GM23338 (cell line): ENCODE results near the gene ST3GAL2. TPM values are rescaled to one million over a fixed set of nuclear protein-coding genes. Genes with fewer than 3 reads are reported as not detected.

Source experiments
- ATAC-seq: fragments of 200-7000 bp; cut with Tn5 transposase; 3 replicates; pipeline ENCODE4 v1.9.1; 2020
- DNase-seq: peaks from one replicate; pipeline ENCODE4 v3.0.0-alpha.2; 2015; ENCODE audit warnings: low spot score
- H2AFZ ChIP-seq: fragments of 200-600 bp; sonication (generic); 2 replicates; pipeline ENCODE4 v1.8.0; 2016; ENCODE audit warnings: antibody characterized with exemption, mild to moderate bottlenecking, moderate library complexity
- H3F3A ChIP-seq: fragments of 200-600 bp; sonication (generic); replicated peaks from 2 replicates; pipeline ENCODE4 v1.8.0; 2017; ENCODE audit warnings: antibody characterized with exemption, mixed run types, low read depth
- H3K27ac ChIP-seq: fragments of 200-600 bp; sonication (generic); 2 replicates; pipeline ENCODE4 v1.6.1; 2016; ENCODE audit warnings: low read depth
- H3K27me3 ChIP-seq: fragments of 200-600 bp; sonication (generic); 2 replicates; pipeline ENCODE4 v1.8.0; 2016; ENCODE audit warnings: mild to moderate bottlenecking, mixed run types, moderate library complexity; ENCODE audit not compliant: insufficient read depth
- H3K36me3 ChIP-seq: fragments of 200-600 bp; sonication (generic); 2 replicates; pipeline ENCODE4 v1.8.0; 2016; ENCODE audit warnings: mild to moderate bottlenecking; ENCODE audit not compliant: insufficient read depth
- H3K4me1 ChIP-seq: fragments of 200-600 bp; sonication (generic); 2 replicates; pipeline ENCODE4 v1.8.0; 2016; ENCODE audit warnings: mild to moderate bottlenecking, moderate library complexity; ENCODE audit not compliant: insufficient read depth
- H3K4me2 ChIP-seq: fragments of 200-600 bp; sonication (generic); 2 replicates; pipeline ENCODE4 v1.7.1; 2017; ENCODE audit warnings: mixed run types
- H3K4me3 ChIP-seq: fragments of 200-600 bp; sonication (generic); 2 replicates; pipeline ENCODE4 v1.6.1; 2016; ENCODE audit warnings: mixed run types
- H3K79me2 ChIP-seq: fragments of 200-600 bp; sonication (generic); replicated peaks from 2 replicates; pipeline ENCODE4 v1.8.0; 2017; ENCODE audit warnings: mild to moderate bottlenecking; ENCODE audit not compliant: insufficient read depth
- H3K9me2 ChIP-seq: fragments of 200-600 bp; sonication (generic); 2 replicates; pipeline ENCODE4 v1.8.0; 2017; ENCODE audit not compliant: insufficient read depth
- H4K20me1 ChIP-seq: fragments of 200-600 bp; sonication (generic); replicated peaks from 2 replicates; pipeline ENCODE4 v1.8.0; 2017; ENCODE audit warnings: mild to moderate bottlenecking; ENCODE audit not compliant: insufficient read depth
- H3K27ac Mint-ChIP-seq: 2 replicates; pipeline ENCODE4 v1.8.0; 2020; ENCODE audit warnings: inconsistent platforms, mild to moderate bottlenecking, moderate library complexity, mixed read lengths
- H3K27me3 Mint-ChIP-seq: 3 replicates; pipeline ENCODE4 v1.8.0; 2022; ENCODE audit warnings: low read depth, mild to moderate bottlenecking, moderate library complexity, mixed read lengths, inconsistent platforms; ENCODE audit not compliant: insufficient read depth, poor library complexity
- H3K36me3 Mint-ChIP-seq: 3 replicates; pipeline ENCODE4 v1.8.0; 2021; ENCODE audit warnings: low read depth, mild to moderate bottlenecking, inconsistent platforms, moderate library complexity, mixed read lengths
- H3K4me1 Mint-ChIP-seq: 3 replicates; pipeline ENCODE4 v1.8.0; 2020; ENCODE audit warnings: mild to moderate bottlenecking, inconsistent platforms, mixed read lengths
- H3K4me3 Mint-ChIP-seq: 3 replicates; pipeline ENCODE4 v1.8.0; 2021; ENCODE audit warnings: moderate library complexity, mild to moderate bottlenecking, inconsistent platforms, mixed read lengths
- H3K9me3 Mint-ChIP-seq: 3 replicates; pipeline ENCODE4 v1.8.0; 2020; ENCODE audit warnings: moderate library complexity, mild to moderate bottlenecking, inconsistent platforms, mixed read lengths
- EZH2phosphoT487 ChIP-seq: fragments of 200-600 bp; sonication (generic); IDR thresholded peaks from one replicate; pipeline ENCODE4 v1.8.1; 2018; ENCODE audit warnings: antibody characterized with exemption; ENCODE audit not compliant: unreplicated experiment
- JUNB ChIP-seq: IDR thresholded peaks from one replicate; pipeline ENCODE4 v1.6.1; 2016; ENCODE audit warnings: antibody characterized with exemption; ENCODE audit not compliant: unreplicated experiment
- POLR2AphosphoS5 ChIP-seq: IDR thresholded peaks from 2 replicates; pipeline ENCODE4 v1.6.1; 2016; ENCODE audit warnings: antibody characterized with exemption, low read depth
- ZNF331 ChIP-seq: fragments of 250-450 bp; sonication (Bioruptor Pico); IDR thresholded peaks from 2 replicates; pipeline ENCODE4 v1.5.0; 2020; ENCODE audit warnings: low read depth, mild to moderate bottlenecking, moderate library complexity
- ZNF462 ChIP-seq: fragments of 250-450 bp; sonication (Bioruptor Pico); IDR thresholded peaks from 2 replicates; pipeline ENCODE4 v1.5.0; 2020; ENCODE audit warnings: mild to moderate bottlenecking, moderate library complexity
- polyA plus RNA-seq: library from polyadenylated mRNA; unstranded; fragments of >200 nt; fragmentation: Nextera tagmentation; extraction: Ambion mirVana; gene quantifications from 2 replicates; pipeline ENCODE4 v1.2.1, GENCODE V29; 2016
- total RNA-seq: library from RNA; depleted of rRNA; stranded (reverse); fragments of >200 nt; shearing (Covaris generic); gene quantifications from 2 replicates; pipeline ENCODE4 v1.2.3, GENCODE V29; 2014

The ST3GAL2 gene
- total and polyA plus RNA-seq, 2 experiments from 2014 or later = 12.3 to 39.8 TPM

GRCh38 chr16:70438585-70438968, 323 bp downstream of the ST3GAL2 start:
- peaks cover 8% of the 10 kb centered on the region for H3K36me3 Mint-ChIP-seq
- H3K27ac ChIP-seq = no peak overlapping the region

More at GRCh38 chr16:70438585-70438968, 323 bp downstream of the ST3GAL2 start:
- H3K4me1 ChIP-seq = peaks cover 32% of the 10 kb centered on the region
- peak overlapping the region; percentile 94 for H3K4me3 ChIP-seq
- H3K36me3 ChIP-seq = no peaks in the 10 kb centered on the region; the same call in 1 of the 2 replicates
- ATAC-seq (peak; percentile 1; the same call in 2 of the 3 replicates), DNase-seq (peak; percentile 34)
- TF ChIP-seq ZNF331 (CRISPR knock-in tag) (no peak), EZH2phosphoT487 (no peak), JUNB (no peak), ZNF462 (CRISPR knock-in tag) (no peak), POLR2AphosphoS5 (no peak)
- peaks cover 46% of the 10 kb centered on the region for H3K79me2 ChIP-seq
- peaks cover 41% of the 10 kb centered on the region for H3K4me1 Mint-ChIP-seq
- peaks cover 15% of the 10 kb centered on the region for H3K27me3 Mint-ChIP-seq
- no peak overlapping the region for H2AFZ ChIP-seq
- H3K27me3 ChIP-seq = no peaks in the 10 kb centered on the region
- H4K20me1 ChIP-seq = peaks cover 10% of the 10 kb centered on the region; the same call in 1 of the 2 replicates
- H3K4me2 ChIP-seq = peak overlapping the region; percentile 98
- peak overlapping the region; percentile 82 for H3K4me3 Mint-ChIP-seq
- H3K27ac Mint-ChIP-seq = no peak overlapping the region
- H3K9me3 Mint-ChIP-seq = no peaks in the 10 kb centered on the region
- no peaks in the 10 kb centered on the region for H3K9me2 ChIP-seq
- H3F3A ChIP-seq = peaks cover 23% of the 10 kb centered on the region
